Endothelial cell of umbilical vein (primary cell): ENCODE data around the gene LSM14B. TPM values are rescaled to one million over a fixed set of nuclear protein-coding genes. Genes with fewer than 3 reads are reported as not detected.

ENCODE experiments used
- BruUV-seq: library from RNA; stranded (reverse); fragments of 400-500 nt; replicated peaks from 2 replicates; lab custom pipeline; 2021; lab: Mats Ljungman, UMichigan
- CTCF ChIA-PET: fragments of 300-600, 350-600 bp; sonication (Branson Sonifier 250); formaldehyde crosslinking; loops from one replicate; lab custom pipeline; 2021; ENCODE audit warnings: antibody characterized with exemption, inconsistent platforms; lab: Charles Lee
- POLR2A ChIA-PET: fragments of 300-600, 350-600 bp; sonication (Branson Sonifier 250); formaldehyde crosslinking; loops from one replicate; lab custom pipeline; 2021; ENCODE audit warnings: antibody characterized with exemption, inconsistent platforms; lab: Charles Lee
- DNase-seq: peaks from one replicate; pipeline ENCODE4 v3.0.0-alpha.2; 2011; ENCODE audit warnings: low read depth, low spot score
- FAIRE-seq: peaks from 2 replicates; lab custom pipeline; 2011; peaks lifted over from hg19 to GRCh38; lab: Jason Lieb, UNC
- H2AFZ ChIP-seq: 2 replicates; pipeline ENCODE4 v1.6.0; 2012; ENCODE audit warnings: low read depth, low read length, control low read depth, inconsistent platforms
- H3K27ac ChIP-seq: 2 replicates; pipeline ENCODE4 v1.5.1; 2011; ENCODE audit warnings: low read depth, mild to moderate bottlenecking, control low read depth, low read length, moderate library complexity; ENCODE audit not compliant: insufficient read depth
- H3K27me3 ChIP-seq, 2 experiments: 2 replicates each; pipeline versions ENCODE4 v1.6.0 to v1.6.1; 2011; ENCODE audit warnings: low read length in 2 of 2, mixed read lengths in 1 of 2; ENCODE audit not compliant: control insufficient read depth in 2 of 2, insufficient read depth in 2 of 2
- H3K36me3 ChIP-seq, 2 experiments: 2 replicates in 1 of 2; 3 replicates in 1 of 2; pipeline ENCODE4 v1.5.1; 2011; ENCODE audit warnings: low read length in 2 of 2, mild to moderate bottlenecking in 1 of 2, moderate library complexity in 1 of 2; ENCODE audit not compliant: control insufficient read depth in 2 of 2, insufficient read depth in 2 of 2; ENCODE audit errors: extremely low read depth in 1 of 2
- H3K4me1 ChIP-seq: 3 replicates; pipeline ENCODE4 v1.5.1; 2011; ENCODE audit warnings: mild to moderate bottlenecking, low read length; ENCODE audit not compliant: control insufficient read depth, insufficient read depth; ENCODE audit errors: extremely low read depth
- H3K4me2 ChIP-seq: 2 replicates; pipeline ENCODE4 v1.6.1; 2011; ENCODE audit warnings: low read length, control low read depth, mixed read lengths; ENCODE audit not compliant: insufficient read depth
- H3K4me3 ChIP-seq, 3 experiments: fragments of 200-600 bp in 1 of 3; sonication (generic), shearing (Covaris generic) in 1 of 3; replicated peaks in 1 of 3; 2 replicates each; pipeline ENCODE4 v1.5.1; 2011 to 2016; ENCODE audit warnings: control low read depth in 3 of 3, low read length in 3 of 3, mild to moderate bottlenecking in 2 of 3, inconsistent platforms in 1 of 3, low read depth in 1 of 3, moderate library complexity in 1 of 3; ENCODE audit not compliant: insufficient read depth in 1 of 3
- H3K79me2 ChIP-seq: 2 replicates; pipeline ENCODE4 v1.6.0; 2012; ENCODE audit warnings: low read length, inconsistent platforms; ENCODE audit not compliant: control insufficient read depth, insufficient read depth
- H3K9ac ChIP-seq: replicated peaks from 2 replicates; pipeline ENCODE3; 2011; ENCODE audit warnings: low read length, control low read depth; ENCODE audit not compliant: insufficient read depth; ENCODE audit errors: extremely low read depth
- H3K9me1 ChIP-seq: replicated peaks from 3 replicates; pipeline ENCODE4 v1.6.0; 2011; ENCODE audit warnings: mild to moderate bottlenecking, low read length; ENCODE audit not compliant: control insufficient read depth, insufficient read depth; ENCODE audit errors: extremely low read depth
- H3K9me3 ChIP-seq: replicated peaks from 2 replicates; pipeline ENCODE4 v1.5.1; 2012; ENCODE audit warnings: low read length, inconsistent platforms; ENCODE audit not compliant: control insufficient read depth, insufficient read depth
- H4K20me1 ChIP-seq: replicated peaks from 2 replicates; pipeline ENCODE3; 2011; ENCODE audit warnings: mild to moderate bottlenecking, low read length; ENCODE audit not compliant: control insufficient read depth, insufficient read depth; ENCODE audit errors: extremely low read depth
- EZH2 ChIP-seq: IDR thresholded peaks from 2 replicates; pipeline ENCODE4 v1.6.1; 2012; ENCODE audit warnings: borderline replicate concordance, low read depth, mild to moderate bottlenecking, moderate library complexity, low read length, inconsistent platforms; ENCODE audit not compliant: severe bottlenecking
- FOS ChIP-seq: IDR thresholded peaks from 2 replicates; pipeline ENCODE4 v1.6.1; 2011; ENCODE audit warnings: mild to moderate bottlenecking, low read length, moderate library complexity, borderline replicate concordance; ENCODE audit not compliant: insufficient read depth
- GATA2 ChIP-seq: IDR thresholded peaks from 2 replicates; pipeline ENCODE4 v1.7.0; 2011; ENCODE audit warnings: low read depth, mild to moderate bottlenecking, moderate library complexity, mixed read lengths, low read length; ENCODE audit not compliant: insufficient read length, insufficient read depth
- JUN ChIP-seq: IDR thresholded peaks from 2 replicates; pipeline ENCODE4 v1.6.1; 2011; ENCODE audit warnings: borderline replicate concordance, low read depth; ENCODE audit not compliant: insufficient read length, insufficient read depth
- MAX ChIP-seq: IDR thresholded peaks from 2 replicates; pipeline ENCODE4 v1.6.1; 2011; ENCODE audit not compliant: insufficient read depth, insufficient read length
- MYC ChIP-seq: IDR thresholded peaks from one replicate; pipeline ENCODE4 v1.6.1; 2011; ENCODE audit warnings: mild to moderate bottlenecking, low read depth, low read length
- POLR2A ChIP-seq: IDR thresholded peaks from 2 replicates; pipeline ENCODE4 v1.6.1; 2012; ENCODE audit warnings: low read depth, mild to moderate bottlenecking, control low read depth, low read length
- POLR2AphosphoS5 ChIP-seq: IDR thresholded peaks from 2 replicates; pipeline ENCODE4 v1.6.1; 2012; ENCODE audit warnings: low read depth, mild to moderate bottlenecking, control low read depth, low read length, moderate library complexity; ENCODE audit not compliant: insufficient read depth
- dilution Hi-C: fragments of 300-500 bp; cut with MboI; formaldehyde crosslinking; loops from one replicate; pipeline ENCODE4 v1.15.0; 2019; ENCODE audit warnings: low sequenced_read_pairs; ENCODE audit not compliant: extremely low pct_ligation_motif_present
- intact Hi-C: fragments of 100-400 bp; cut with micrococcal nuclease; formaldehyde crosslinking; loops from one replicate; pipeline ENCODE4 v1.10.0; 2022
- polyA plus RNA-seq, 4 experiments: library from polyadenylated mRNA; depleted of rRNA in 3 of 4; stranded (reverse) in 3 of 4; unstranded in 1 of 4; fragments of >200 nt; gene quantifications; 2 replicates each; pipeline versions ENCODE4 v1.2.1 to v1.2.3, GENCODE V29; 2011 to 2012; ENCODE audit warnings: missing spikeins in 1 of 4
- total RNA-seq: library from RNA; stranded (reverse); gene quantifications from 2 replicates; pipeline ENCODE4 v1.2.3, GENCODE V29; 2021
- TF ChIP-seq, protein P1 (sequence below), 2 donors: IDR thresholded peaks; 1 replicate in 1 of 2; 2 replicates in 1 of 2; pipeline ENCODE4 v1.5.1; 2011; ENCODE audit warnings: low read length in 2 of 2, mild to moderate bottlenecking in 2 of 2, moderate library complexity in 2 of 2, control low read depth in 1 of 2, inconsistent platforms in 1 of 2, low read depth in 1 of 2; ENCODE audit not compliant: insufficient read depth in 1 of 2; ENCODE audit errors: extremely low read depth in 1 of 2

Gene LSM14B
- total and polyA plus RNA-seq, 2 donors (not counting 3 experiments of a cell fraction or from before 2014, with no cell fraction given), result 32.5 to 34.0 TPM

GRCh38 chr20:62122654-62123449, 577 bp downstream of the LSM14B start:
- Histone ChIP-seq H3K9me1 (no peaks in the 10 kb centered on the region), H3K27me3 (peaks cover 7% of the 10 kb centered on the region in 2 experiments), H3K79me2 (peaks cover 16% of the 10 kb centered on the region), H3K4me2 (peak overlapping the region; percentile 79), H2AFZ (peak overlapping the region; percentile 88), H3K4me3 (peak overlapping the region; percentile 56 to 76 (median 65)), H3K36me3 (peaks cover 9 to 22% of the 10 kb centered on the region in 2 experiments), H3K4me1 (peaks cover 11% of the 10 kb centered on the region), H3K27ac (peak overlapping the region; percentile 22), H3K9ac (peak overlapping the region; percentile 57), H4K20me1 (no peaks in the 10 kb centered on the region), H3K9me3 (no peaks in the 10 kb centered on the region)
- intact Hi-C loops, result loop anchor here (1.0 to 5.0 kb wide), 4 partner anchors 20 to 111 kb away; partner anchors contain the start of genes PSMA7 and SS18L1
- no TSS peak for BruUV-seq
- FAIRE-seq, result peak; percentile 52
- peak; percentile 11 for DNase-seq
- TF ChIP-seq POLR2AphosphoS5 (no peak), GATA2 (no peak), FOS (no peak), MYC (no peak), POLR2A (no peak), MAX (no peak), EZH2 (no peak), JUN (no peak)
- TF ChIP-seq, protein P1, sequence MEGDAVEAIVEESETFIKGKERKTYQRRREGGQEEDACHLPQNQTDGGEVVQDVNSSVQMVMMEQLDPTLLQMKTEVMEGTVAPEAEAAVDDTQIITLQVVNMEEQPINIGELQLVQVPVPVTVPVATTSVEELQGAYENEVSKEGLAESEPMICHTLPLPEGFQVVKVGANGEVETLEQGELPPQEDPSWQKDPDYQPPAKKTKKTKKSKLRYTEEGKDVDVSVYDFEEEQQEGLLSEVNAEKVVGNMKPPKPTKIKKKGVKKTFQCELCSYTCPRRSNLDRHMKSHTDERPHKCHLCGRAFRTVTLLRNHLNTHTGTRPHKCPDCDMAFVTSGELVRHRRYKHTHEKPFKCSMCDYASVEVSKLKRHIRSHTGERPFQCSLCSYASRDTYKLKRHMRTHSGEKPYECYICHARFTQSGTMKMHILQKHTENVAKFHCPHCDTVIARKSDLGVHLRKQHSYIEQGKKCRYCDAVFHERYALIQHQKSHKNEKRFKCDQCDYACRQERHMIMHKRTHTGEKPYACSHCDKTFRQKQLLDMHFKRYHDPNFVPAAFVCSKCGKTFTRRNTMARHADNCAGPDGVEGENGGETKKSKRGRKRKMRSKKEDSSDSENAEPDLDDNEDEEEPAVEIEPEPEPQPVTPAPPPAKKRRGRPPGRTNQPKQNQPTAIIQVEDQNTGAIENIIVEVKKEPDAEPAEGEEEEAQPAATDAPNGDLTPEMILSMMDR (IDR thresholded peaks at IDR 0.05; ENCODE audit: extremely low read depth in 1 of 2, insufficient read depth in 1 of 2, low read depth in 1 of 2, low read length in 2 of 2), result no peak
- ChIA-PET POLR2A (interaction anchor here (0.5 to 2.0 kb wide), 3 partner anchors 27 to 501 kb away, joined by 3 to 18 read pairs (median 3); partner anchors contain the start of gene TAF4), CTCF (interaction anchor here (0.9 to 3.1 kb wide), 5 partner anchors 12 to 112 kb away, joined by 3 to 22 read pairs (median 10); no protein-coding TSS in a partner anchor)
- dilution Hi-C loops, result no loop called here
